GM12892 (cell line): ENCODE results near the gene SFSWAP.

ENCODE experiments used
- POLR2A ChIP-seq: IDR thresholded peaks from 2 replicates; pipeline ENCODE4 v1.6.1; 2011; ENCODE audit warnings: low read depth, low read length, control low read depth
- POLR2AphosphoS5 ChIP-seq: IDR thresholded peaks from 2 replicates; pipeline ENCODE4 v1.6.1; 2011; ENCODE audit warnings: low read depth, low read length, control low read depth

DNA sequence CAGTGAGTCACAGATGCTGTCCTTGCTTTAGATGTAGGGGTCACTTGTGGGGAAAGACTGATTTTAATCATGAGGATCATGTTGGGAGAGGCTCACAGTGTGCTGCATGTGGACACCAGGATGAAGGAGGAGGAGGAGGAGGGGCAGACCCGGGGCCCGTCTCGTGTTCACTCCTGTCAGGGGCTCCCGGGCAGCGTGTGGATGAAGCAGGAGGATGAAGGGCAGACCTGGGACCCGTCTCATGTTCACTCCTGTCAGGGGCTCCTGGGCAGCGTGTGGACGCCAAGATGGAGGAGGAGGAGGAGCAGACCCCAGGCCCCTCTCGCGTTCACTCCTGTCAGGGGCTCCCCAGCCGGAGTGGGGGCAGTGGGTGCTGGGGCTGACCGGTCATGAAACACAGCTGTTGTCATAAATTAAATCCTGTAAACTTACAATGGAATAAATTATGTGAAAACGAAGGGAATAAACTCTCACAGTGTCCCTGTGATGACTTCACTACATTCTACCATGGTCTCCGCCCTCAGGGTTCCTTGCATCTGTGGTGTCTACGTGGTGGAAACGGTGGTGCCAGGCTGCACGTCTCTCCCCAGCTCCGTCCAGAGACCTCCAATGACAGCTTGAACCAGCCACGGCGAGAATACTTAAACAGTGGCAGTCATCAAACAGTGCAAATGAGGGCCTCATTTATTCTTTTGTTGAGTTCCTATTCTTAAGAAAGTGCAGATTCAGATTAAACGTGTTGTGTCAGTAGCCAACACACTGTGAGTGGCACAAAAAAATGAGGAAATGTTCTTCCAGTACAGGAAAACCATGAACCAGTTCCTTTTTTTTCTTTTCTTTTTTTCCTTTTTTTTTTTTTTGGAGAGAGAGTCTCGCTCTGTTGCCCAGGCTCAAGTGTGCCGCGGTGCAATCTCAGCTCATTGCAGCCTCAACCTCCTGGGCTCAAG is 37.7 kb upstream of the SFSWAP start:
- TF ChIP-seq POLR2A (no peak), POLR2AphosphoS5 (no peak)
